Spleen (tissue), 13 donors: Measurements from ENCODE around the gene HNRNPF. TPM values are rescaled to one million over a fixed set of nuclear protein-coding genes. Genes with fewer than 3 reads are reported as not detected.
"Not testable (repeated sequence)": the region's sequence is repeated elsewhere in the genome, so short reads cannot be mapped to it uniquely, and the experiment has no call there.

Source experiments
- DNase-seq: peaks from one replicate; pipeline ENCODE4 v3.0.0-alpha.2; 2020
- H3K27ac ChIP-seq, 8 donors: fragments of 200-600 bp; sonication (generic) in 7 of 8; 1 replicate in 4 of 8; 2 replicates in 4 of 8; pipeline versions ENCODE4 v1.5.0 to v1.8.0; 2016 to 2021; ENCODE audit warnings: inconsistent platforms in 4 of 8, mild to moderate bottlenecking in 4 of 8, moderate library complexity in 1 of 8
- H3K27me3 ChIP-seq, 7 donors: fragments of 200-600 bp; sonication (generic) in 6 of 7; replicated peaks in 1 of 7; 1 replicate in 4 of 7; 2 replicates in 3 of 7; pipeline versions ENCODE4 v1.5.0 to v1.8.0; 2016 to 2021; ENCODE audit warnings: inconsistent platforms in 3 of 7, mild to moderate bottlenecking in 1 of 7
- H3K36me3 ChIP-seq, 6 donors: fragments of 200-600 bp; sonication (generic) in 5 of 6; 1 replicate in 4 of 6; 2 replicates in 2 of 6; pipeline versions ENCODE4 v1.5.0 to v1.8.0; 2016 to 2021; ENCODE audit warnings: inconsistent platforms in 2 of 6
- H3K4me1 ChIP-seq, 6 donors: fragments of 200-600 bp; sonication (generic) in 5 of 6; 1 replicate in 3 of 6; 2 replicates in 3 of 6; pipeline versions ENCODE4 v1.5.0 to v1.8.0; 2016 to 2021; ENCODE audit warnings: inconsistent platforms in 3 of 6
- H3K4me3 ChIP-seq, 8 donors: fragments of 200-600 bp; sonication (generic) in 7 of 8; 1 replicate in 4 of 8; 2 replicates in 4 of 8; pipeline versions ENCODE4 v1.5.0 to v1.8.0; 2016 to 2021; ENCODE audit warnings: inconsistent platforms in 4 of 8, mild to moderate bottlenecking in 4 of 8, moderate library complexity in 2 of 8
- H3K9me3 ChIP-seq, 8 donors: fragments of 200-600 bp; sonication (generic) in 7 of 8; 1 replicate in 4 of 8; 2 replicates in 4 of 8; pipeline versions ENCODE4 v1.5.0 to v1.8.0; 2016 to 2021; ENCODE audit warnings: inconsistent platforms in 4 of 8
- CTCF ChIP-seq, 11 experiments: fragments of 200-600 bp in 7 of 11; fragments of 450-650 bp in 4 of 11; sonication (generic) in 4 of 11; IDR thresholded peaks in 8 of 11; conservative IDR thresholded peaks in 3 of 11; 1 replicate in 7 of 11; 2 replicates in 4 of 11; pipeline versions ENCODE4 v1.4.0 to v1.8.0; 2016 to 2021; ENCODE audit warnings: antibody characterized with exemption in 11 of 11, inconsistent platforms in 4 of 11, mild to moderate bottlenecking in 1 of 11
- POLR2A ChIP-seq, 3 donors: fragments of 450-650 bp; IDR thresholded peaks; one replicate each; pipeline ENCODE4 v1.5.1; 2017; ENCODE audit warnings: antibody characterized with exemption in 3 of 3, mild to moderate bottlenecking in 1 of 3
- POLR2AphosphoS5 ChIP-seq, 3 donors: sonication (generic); formaldehyde crosslinking; IDR thresholded peaks; one replicate each; pipeline ENCODE4 v1.5.1; 2017; ENCODE audit warnings: antibody characterized with exemption in 3 of 3
- WGBS, 5 donors: extraction: QIAGEN DNeasy Blood & Tissue Kit in 3 of 5; methylation state at CpG; one replicate each; pipeline versions ENCODE4 v1.1.5 to v1.1.7; 2013 to 2018; 5-methylcytosine and 5-hydroxymethylcytosine counted together
- intact Hi-C: fragments of 100-400 bp; cut with DNase I; formaldehyde crosslinking; loops from one replicate; pipeline ENCODE4 v1.15.0; 2023; ENCODE audit warnings: low total_unique reads
- long read RNA-seq, 2 donors: transcript quantifications; one replicate each; lab custom pipeline, GENCODE V29; 2026
- polyA plus RNA-seq, 3 donors: library from polyadenylated mRNA; stranded (reverse); fragments of 200-250 nt; gene quantifications; one replicate each; pipeline ENCODE4 v1.2.1, GENCODE V29; 2013
- total RNA-seq, 7 donors: library from RNA; depleted of rRNA in 3 of 7; stranded (reverse); fragments of >200 nt in 3 of 7; fragmentation: NEBNext Ultra II Directional in 4 of 7; extraction: Animal tissue kit (Norgen Biotek cat#: 25700) in 4 of 7; gene quantifications; one replicate each; pipeline versions ENCODE4 v1.1.0 to v1.2.1, GENCODE V29; 2016 to 2021
- donor health status: healthy with polysubstance abuse.
- donor health status: DM: no; HTN: no; CAD: no; lungs with moderate emphysema.
- donor health status: DM: no; HTN: no; CAD: no.
- donor health status: Bipolar disorder and iron deficiency.
- donor health status: healthy.
- donor health status: DM: no; HTN: no; CAD: no.
- donor health status: DM: yes; HTN: yes; CAD: no.

Gene HNRNPF
- total RNA-seq = 100 to 1,000 TPM; 159 to 253 (median 206) TPM
- 100 to 1,000 TPM in 2 of 3 donors, 10 to 100 TPM in 1; 82.8 to 141 (median 116) TPM for polyA plus RNA-seq
- long read RNA-seq, donor 1, transcript HNRNPF-203 (4 exons, 2,617 nt) = major isoform, 23 of 111 reads
- long read RNA-seq, donor 1, transcript HNRNPF-207 (4 exons, 2,676 nt) = minor isoform, 15 of 111 reads
- long read RNA-seq, donor 1, transcript HNRNPF-204 (3 exons, 2,755 nt) = major isoform, 23 of 111 reads
- long read RNA-seq, donor 1, partial matches to known transcripts = 0 of 111 reads
- long read RNA-seq, donor 1, other reads (novel, unspliced or antisense) = 46 of 111 reads
- long read RNA-seq, donor 2, transcript HNRNPF-207 (4 exons, 2,676 nt) = minor isoform, 11 of 79 reads
- long read RNA-seq, donor 2, transcript HNRNPF-203 (4 exons, 2,617 nt) = minor isoform, 9 of 79 reads
- long read RNA-seq, donor 2, transcript HNRNPF-204 (3 exons, 2,755 nt) = major isoform, 23 of 79 reads
- long read RNA-seq, donor 2, partial matches to known transcripts = 0 of 79 reads
- long read RNA-seq, donor 2, other reads (novel, unspliced or antisense) = 34 of 79 reads

- DNase-seq = peak; percentile 98
- WGBS, 5 donors = 0 to 1% (median 1%) methylated on average over 42 to 68 of the region's 68 CpGs
- Histone ChIP-seq H3K27me3 (no peaks in the 10 kb centered on the region), H3K4me3 (peak within 1 kb of the TSS; percentile 40 to 98 (median 88)), H3K9me3 (no peaks in the 10 kb centered on the region), H3K36me3 (peaks cover 0 to 3% (median 0%) of the 10 kb centered on the region in 6 donors), H3K4me1 (peaks cover 21 to 52% (median 41%) of the 10 kb centered on the region in 6 donors), H3K27ac (peak within 1 kb of the TSS; percentile 78 to 100 (median 99))
- peak; percentile 70 to 91 (median 74) for TF ChIP-seq POLR2A (IDR thresholded peaks at IDR 0.05)
- TF ChIP-seq CTCF (IDR thresholded peaks at IDR 0.05 in 8 of 11, conservative IDR thresholded peaks at IDR 0.05 in 3 of 11) = peak in 1 of 11 experiments; percentile 35
- peak; percentile 99 for TF ChIP-seq POLR2AphosphoS5 (IDR thresholded peaks at IDR 0.05)
- intact Hi-C loops = no loop called here
Measured at GRCh38 chr10:43408710-43409384, at the start of gene HNRNPF. TSS of gene HNRNPF (minus strand) at chr10:43409186. CDS start at chr10:43387884, 21,302 bp downstream.

DNA sequence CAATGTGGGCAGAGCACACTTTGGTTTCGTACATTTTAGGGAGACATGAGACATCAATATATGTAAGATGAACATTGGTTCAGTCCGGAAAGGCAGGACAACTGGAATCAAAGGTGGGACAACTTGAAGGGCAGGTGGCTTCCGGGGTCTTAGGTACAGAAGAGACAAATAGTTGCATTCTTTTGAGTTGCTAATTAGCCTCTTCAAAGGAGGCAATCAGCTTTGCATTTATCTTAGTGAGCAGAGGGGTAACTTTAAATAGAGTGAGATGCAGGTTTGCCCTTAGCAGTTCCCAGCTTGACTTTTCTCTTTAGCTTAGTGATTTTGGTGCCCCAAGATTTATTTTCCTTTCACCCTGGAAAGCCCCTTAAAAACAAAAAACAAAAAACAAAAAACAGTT, 49.2 kb upstream of the HNRNPF start:
- DNase-seq = peak; percentile 11
- peaks cover 23 to 47% (median 37%) of the 10 kb centered on the region in 6 donors for H3K4me1 ChIP-seq
- intact Hi-C loops = no loop called here
- no peak overlapping the region for H3K4me3 ChIP-seq
- 76 to 91% (median 90%) methylated on average over 3 of the region's 3 CpGs for WGBS, 5 donors
- no peaks in the 10 kb centered on the region for H3K27me3 ChIP-seq
- TF ChIP-seq POLR2A (IDR thresholded peaks at IDR 0.05) (no peak), POLR2AphosphoS5 (IDR thresholded peaks at IDR 0.05) (no peak), CTCF (IDR thresholded peaks at IDR 0.05 in 8 of 11, conservative IDR thresholded peaks at IDR 0.05 in 3 of 11) (no peak)
- peak overlapping the region in 1 of 8 donors; percentile 11 for H3K27ac ChIP-seq
- H3K9me3 ChIP-seq = no peaks in the 10 kb centered on the region
- no peaks in the 10 kb centered on the region for H3K36me3 ChIP-seq

DNA sequence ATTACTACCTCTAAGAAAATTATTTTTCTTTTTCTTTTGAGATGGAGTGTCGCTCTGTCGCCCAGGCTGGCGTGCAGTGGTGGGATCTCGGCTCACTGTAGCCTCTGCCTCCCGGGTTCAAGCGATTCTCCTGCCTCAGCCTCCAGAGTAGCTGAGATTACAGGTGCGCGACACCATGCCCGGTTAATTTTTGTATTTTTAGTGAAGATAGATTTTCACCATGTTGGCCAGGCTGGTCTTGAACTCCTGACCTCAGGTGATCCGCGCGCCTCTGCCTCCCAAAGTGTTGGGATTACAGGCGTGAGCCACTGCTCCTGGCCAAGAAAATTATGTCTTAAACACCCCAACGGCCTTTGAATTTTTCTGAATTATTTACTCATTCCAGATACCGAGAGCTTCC, 47.6 kb upstream of the HNRNPF start:
- Histone ChIP-seq H3K4me1 (peaks cover 37 to 54% (median 47%) of the 10 kb centered on the region in 6 donors), H3K4me3 (peak overlapping the region in 1 of 8 donors; percentile 85), H3K27ac (peak overlapping the region; percentile 84 to 98 (median 91))
- intact Hi-C loops, H3K36me3 ChIP-seq, H3K9me3 ChIP-seq, H3K27me3 ChIP-seq: not testable (repeated sequence)
- DNase-seq = peak; percentile 73
- WGBS, 5 donors = 95 to 98% (median 97%) methylated on average over 15 of the region's 15 CpGs

DNA sequence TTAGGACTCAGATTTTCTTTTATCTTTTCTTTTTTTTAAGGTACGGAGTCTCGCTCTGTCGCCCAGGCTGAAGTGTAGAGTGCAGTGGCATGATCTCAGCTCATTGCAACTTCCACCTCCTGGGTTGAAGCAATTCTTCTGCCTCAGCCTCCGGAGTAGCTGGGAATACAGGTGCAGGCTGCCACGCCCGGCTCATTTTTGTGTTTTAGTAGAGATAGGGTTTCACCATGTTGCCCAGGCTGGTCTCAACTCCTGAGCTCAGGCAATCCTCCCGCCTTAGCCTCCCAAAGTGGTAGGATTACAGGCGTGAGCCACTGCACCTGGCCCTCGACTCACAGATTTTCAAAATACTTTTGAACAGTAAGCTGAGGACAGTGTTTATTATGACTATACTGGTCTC, 45.0 kb upstream of the HNRNPF start:
- peak overlapping the region in 7 of 8 donors; percentile 76 to 98 (median 92) for H3K27ac ChIP-seq
- 70 to 81% (median 72%) methylated on average over 9 of the region's 9 CpGs for WGBS, 5 donors
- intact Hi-C loops, H3K36me3 ChIP-seq, H3K27me3 ChIP-seq, H3K9me3 ChIP-seq: not testable (repeated sequence)
- H3K4me3 ChIP-seq = peak overlapping the region in 3 of 8 donors; percentile 38 to 85 (median 53)
- peaks cover 40 to 72% (median 54%) of the 10 kb centered on the region in 6 donors for H3K4me1 ChIP-seq
- DNase-seq = peak; percentile 69
